NCI-H2107 treated with DMSO at 0.1 percent for 48 hours (cell line): ENCODE results near the gene STUM.
"Not testable (repeated sequence)": the region's sequence is repeated elsewhere in the genome, so short reads cannot be mapped to it uniquely, and the experiment has no call there.

ENCODE experiments used
- DNase-seq: peaks from one replicate; lab custom pipeline; 2025; ENCODE audit not compliant: unreplicated experiment; lab: John Stamatoyannopoulos, UW

Gene STUM

DNA sequence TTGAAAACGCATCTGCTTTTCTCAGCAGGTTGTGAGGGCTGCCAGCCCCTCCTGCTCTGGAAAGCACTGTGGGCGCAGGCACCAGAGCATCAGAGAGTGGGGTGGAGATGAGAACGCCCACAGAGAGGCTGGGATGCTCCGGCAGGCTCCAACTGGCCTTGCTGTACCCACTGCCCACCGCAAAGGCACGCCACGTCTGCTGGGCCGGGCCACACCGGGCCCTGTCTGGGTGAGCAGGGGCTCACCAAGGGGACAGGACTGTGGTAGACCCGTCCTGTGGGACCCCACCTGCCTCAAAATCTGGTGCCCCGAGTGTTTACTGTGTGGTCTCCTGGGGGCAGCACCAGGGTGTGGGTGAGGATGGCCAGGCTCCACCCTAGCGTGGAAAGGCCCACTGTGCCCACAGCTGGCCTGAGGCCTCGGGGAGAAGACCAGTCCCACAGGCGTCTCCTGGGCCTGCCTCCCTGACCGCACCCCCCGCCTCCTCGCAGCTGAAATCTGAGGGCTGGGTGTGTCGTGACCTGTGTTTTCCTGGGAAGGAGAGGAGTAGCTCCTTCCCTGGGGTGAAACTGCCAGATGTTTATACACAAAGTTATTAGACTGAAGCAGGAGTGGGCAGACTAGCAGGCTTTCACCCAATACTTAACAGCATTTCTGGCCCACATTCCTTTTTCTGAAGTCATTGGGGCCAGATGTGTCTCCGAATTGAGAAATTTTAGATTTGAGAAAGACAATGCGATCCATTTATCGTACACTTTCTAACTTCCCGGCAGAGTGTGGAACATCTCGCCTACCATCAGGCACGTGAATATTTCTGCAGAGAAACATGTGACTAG, 53.8 kb downstream of the STUM start:
- no peak for DNase-seq

DNA sequence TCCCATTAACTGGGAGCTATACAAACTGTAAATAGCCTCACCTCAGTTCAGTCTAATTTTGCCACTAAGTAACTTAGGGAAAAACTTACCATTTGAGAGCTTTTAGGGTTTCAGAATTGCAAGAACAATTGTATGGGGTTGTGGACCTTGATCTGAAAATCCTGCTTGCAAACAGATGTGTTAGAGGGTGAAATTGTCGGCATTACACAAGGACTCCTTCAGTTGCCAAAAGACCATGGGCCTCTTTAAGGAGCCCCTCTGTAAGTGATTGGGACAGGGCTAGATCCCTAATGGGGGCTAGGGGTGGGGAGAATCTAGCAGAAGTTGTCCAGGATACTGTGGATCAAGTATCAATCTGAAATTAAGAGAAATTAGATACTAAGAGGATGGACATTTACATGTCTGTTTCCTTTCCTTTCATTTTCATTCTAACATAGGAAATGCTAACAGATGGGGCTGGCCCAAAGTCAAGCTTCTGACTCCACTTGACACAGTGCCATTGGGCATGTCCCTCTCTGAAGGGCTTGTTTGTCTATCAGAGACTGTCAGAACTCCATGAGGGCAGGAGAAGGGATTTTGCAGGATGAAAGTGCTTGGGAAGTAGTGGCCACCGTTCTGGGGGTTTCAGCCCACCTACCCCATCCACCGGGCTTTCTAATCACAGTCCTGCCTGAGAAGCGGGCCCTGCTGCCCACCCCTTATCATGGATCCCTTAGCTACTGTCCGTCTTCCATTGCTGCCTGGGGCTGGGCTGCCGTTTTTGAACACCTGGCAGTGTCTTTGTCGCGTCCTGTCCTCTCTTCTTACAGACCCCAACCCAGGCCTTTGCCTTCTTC, 54.7 kb downstream of the STUM start:
- DNase-seq = no peak

DNA sequence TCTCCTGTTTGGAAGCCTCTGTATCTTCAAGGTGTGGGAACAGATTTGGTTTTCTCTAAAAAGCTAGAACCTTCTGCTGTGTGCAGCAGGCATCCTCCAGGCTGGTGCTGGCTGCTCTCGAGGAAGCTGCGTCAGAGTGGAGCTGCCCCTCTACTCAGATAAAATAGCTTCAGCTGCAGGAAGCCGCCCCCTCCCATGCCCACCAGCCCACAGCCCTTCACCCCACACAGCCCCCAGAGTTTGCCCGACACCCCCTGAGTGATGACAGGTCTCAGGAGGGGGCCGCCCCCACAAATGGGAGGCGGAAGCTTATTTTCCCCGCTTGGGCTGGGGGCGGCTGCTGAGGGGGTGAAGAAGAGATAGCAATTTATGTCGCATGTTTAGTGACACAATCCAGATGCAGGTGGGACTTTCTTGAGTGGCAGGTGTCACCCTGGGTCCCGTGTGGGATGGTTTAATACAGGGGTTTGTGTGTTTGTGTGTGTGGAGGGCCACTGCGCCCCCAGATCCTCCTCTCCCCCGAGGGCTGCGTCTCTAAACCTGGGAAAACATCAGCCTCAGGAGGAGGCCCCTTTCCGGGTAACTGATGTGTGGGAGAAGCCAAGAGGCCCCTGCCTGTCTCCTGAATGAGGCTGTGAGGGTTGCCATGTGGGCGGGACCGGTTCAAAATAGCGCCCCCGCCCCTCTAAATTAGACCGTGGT, 55.4 kb downstream of the STUM start:
- DNase-seq = no peak

DNA sequence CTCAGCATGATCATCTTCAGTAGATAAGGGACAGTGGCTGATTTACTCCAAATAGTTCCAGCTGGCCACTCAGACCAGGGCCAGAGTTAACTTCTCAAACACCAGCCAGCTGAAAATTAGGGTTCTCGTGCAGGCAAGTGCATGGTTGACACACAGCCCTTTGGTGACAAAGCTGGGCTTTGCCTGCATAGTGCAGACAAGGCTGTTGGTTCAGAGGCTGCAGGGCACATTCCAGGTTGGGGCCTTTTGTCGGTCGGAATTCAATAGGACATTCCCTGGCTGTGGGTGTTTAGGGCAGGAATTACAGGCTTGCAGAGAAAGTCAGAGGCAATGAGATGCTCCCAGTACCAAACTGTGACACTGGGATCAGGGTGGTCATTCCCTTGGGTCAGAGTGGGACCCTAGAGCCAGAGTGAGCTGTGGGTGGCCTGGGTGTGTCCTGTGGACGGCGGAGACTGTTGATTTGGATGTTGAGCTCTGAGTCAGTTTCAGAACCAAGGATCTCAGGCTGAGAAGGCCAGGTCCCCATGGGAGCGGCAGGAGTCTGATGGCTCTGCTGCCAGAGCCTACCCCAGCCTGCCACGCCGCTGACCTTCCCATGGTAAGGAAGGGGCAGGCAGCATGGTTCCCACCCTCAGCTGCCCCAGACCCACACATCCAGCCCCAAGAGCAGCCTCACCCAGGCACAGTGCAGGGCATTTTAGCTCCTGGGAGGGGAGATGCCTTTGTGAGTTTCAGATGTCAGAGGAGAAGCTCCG, 56.2 kb downstream of the STUM start:
- no peak for DNase-seq

DNA sequence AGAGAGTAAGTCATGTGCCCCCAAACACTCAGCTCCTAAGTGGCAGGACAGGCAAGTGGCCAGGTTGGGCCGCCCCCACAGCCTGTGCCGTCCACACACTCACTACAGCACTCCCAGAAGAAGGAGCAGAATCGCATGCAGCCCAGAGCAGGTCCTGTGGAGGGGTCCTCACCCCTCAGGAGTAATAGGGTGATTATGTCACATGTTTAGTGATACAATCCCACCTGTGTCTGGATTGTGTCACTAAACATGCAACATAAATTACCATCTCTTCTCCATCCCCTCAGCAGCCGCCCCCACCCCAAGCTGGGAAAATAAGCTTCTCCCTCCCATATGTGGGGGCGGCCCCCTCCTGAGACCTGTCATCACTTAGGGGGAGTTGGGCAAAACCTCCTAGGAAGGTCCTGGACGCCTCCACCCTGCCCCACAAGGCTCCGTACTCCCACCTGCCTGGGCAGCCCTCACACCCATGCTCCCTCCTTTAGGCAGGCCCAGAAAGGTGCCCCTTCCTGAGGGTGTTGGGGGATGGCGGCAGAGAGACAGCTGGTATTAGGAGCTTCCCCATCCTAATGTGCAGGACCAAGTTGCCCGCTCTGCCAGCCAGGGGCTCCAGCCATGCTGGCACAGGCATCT, 56.9 kb downstream of the STUM start:
- no peak for DNase-seq

DNA sequence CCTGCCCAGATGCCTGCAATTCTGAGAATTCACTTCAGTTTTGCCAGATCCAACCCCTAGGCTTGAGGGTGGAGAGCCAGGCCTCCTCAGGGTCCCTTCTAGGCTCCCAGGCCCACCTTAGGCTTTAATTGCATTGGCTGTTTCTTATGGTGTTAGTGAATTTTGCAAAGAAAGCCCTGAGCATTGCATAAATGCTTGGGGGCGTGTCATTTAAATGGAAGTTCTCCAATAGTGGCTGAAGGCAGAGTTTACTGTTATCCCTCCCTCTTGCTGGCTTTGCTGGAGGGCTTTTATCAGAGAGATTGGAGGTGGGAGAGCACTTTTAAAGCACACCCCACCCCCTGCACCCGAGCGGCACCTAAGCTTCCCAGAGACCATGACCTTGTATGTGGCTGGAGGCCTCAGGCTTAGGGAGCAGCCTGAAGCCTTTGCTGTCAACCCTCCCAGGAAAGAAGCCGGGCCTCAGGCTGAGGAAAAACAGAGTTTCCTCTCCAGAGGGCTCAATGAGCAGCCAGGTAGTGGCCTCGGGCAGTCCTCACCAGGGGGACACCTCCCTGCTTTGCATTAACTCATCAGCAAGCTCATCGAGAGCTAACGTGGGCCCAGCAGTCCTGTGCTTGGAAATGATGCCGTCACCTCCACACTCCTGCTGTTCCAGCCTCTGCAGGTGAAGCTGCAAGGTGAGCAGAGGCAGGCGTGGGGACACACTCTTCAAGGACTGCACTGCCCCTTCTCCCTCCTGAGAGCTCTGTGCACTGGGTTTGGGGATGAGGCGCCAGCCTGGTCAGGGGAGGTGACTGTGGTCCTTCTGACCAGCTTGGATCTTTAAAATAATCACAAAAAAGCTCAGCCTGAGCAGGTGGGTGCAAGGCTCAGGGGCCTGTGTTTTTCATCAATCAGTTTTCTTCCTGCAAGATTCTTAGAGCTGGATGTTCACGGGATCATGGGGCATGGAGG, 58.0 kb downstream of the STUM start:
- no peak for DNase-seq

DNA sequence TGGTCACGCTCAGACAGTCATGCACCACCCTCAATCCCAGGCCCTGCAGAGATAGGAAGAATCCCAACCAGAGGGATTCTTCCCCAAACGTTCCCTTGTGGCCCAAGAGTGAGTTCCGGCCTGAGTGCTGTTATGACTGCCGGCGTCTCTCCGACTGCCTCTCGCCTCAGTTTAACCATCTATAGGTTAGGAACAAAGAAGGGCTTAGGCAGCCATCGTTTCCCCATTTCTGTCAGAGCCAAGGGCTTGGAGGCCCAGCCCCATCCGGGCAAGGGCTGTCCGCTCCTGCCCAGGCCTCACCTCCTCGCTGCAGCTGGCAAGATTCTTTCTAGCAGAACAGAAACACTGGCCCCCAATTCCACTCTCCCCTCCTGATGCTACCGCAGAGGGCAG, 58.7 kb downstream of the STUM start:
- no peak for DNase-seq

DNA sequence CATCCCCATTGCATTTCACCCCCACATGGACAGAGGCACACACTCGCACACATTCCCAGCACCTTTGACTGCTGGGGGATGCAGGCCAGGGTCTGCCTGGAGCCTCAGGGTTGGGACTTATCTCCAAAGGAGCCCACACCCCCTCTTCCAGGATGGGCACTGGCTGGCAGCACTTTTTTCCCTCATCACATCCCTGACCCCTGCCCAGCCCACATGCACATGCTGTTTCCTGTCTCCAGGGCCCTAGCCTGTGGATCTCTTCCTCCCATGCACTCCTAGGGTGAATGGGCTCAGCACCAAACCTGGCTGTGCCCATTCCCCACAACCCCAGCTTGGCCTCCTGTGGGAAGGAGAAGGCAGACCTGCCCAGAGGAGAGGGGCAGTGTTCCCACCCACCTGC, 59.3 kb downstream of the STUM start:
- DNase-seq = no peak

DNA sequence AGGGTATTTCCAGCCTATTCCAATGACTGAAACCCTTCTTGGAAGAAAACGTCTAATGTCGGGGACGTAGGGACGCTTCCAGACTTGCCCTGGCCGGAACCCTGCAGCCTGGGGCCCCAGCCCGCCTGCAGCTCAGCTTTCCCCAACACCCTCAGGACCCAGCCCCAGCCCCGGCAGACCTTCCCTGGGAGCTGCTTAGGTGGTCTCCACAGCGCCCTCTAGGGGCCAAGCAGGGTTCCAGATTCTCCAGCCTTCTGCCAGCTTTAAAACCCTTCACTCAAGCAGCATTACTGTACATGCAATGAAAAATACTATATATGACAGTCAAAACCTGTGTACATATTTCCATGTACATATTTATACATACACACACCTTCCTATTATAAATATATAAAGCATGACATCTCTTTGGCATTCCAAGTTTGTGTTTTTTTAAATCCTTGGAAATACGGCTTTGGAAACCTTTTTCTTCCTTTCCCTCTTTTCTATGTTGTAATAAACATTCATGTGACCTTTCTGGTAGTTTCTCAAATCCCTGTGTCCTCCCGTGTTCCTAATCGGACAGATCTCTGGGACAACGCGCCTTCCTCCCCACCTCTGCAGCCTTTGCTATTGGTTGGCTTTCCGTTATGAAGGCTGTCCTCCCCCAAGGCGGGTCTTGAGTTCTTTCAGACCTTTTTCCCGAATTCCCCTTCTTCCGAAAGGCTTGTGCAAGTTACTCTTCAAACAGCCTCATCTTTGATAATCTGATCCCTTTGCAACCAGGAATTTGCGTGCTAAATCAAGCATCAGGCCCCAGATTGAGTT, 60.3 kb downstream of the STUM start:
- peak; percentile 56 for DNase-seq

DNA sequence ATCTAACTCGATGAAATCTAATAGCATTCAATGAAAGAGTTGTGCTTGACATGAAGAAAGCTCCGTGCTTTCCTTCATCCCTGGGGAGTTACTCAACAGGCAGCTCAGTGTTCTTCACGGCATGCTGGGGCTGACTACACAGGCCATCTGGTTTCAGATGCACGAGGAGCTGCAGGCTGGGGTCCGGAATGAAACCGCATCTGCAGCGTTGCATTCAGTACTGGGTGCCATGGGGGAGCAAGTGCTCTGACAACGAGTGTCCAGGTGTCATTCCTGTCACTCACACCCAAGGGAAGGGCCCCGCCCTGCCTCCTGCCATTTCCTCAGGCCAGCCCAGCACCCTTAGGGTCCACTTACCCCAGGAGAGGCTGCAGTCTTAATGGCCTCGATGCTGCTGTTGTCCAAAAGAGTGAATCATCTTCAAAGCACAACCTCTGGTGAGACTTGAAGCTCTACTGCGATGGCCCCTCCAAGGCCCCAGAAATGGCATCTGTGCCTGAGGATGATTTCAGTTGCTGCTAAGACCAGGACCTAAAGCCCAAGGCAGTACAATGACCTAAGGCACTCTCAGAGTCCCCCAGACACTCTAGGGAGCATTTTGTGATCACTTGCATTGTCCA, 61.4 kb downstream of the STUM start:
- peak; percentile 61 for DNase-seq

DNA sequence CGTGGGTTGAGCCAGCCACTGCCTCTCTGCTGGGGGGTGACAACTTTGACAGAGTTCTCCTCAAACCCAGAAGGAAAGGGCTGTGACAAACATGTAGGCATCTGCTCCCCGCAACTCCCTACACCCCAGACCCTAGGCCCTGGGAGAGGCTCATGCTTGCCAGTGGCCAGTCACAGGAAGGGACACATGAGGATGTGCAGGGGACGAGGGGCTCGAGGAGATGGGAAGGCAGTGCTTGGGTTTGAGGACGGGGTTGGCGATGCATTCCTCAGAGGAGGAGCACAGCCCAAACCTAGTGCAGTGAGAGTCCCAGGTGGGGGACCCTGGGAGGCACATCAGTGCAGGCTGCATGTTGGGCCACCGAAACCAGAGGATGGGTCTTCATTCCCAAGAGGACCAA, 62.1 kb downstream of the STUM start:
- DNase-seq = no peak

DNA sequence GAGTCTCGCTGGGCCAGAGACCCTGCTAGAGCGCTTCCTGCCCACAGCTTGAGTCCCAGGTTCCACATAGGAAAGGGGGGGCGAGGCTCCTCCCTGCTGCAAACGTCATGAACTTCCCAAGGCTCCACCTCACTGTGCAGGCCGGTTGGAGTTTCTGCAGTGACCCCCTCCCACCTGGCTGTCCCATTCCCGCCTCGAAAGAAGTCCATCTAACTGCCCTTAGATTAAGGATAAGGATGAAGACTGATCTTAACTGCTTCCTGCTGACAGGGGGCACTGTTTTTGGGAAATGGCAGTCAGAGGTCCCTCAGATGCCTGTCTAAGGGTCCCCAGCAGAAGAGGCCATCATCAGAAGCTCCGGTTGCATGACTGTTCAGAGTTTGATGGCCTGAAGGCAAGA, 62.7 kb downstream of the STUM start:
- DNase-seq = no peak

DNA sequence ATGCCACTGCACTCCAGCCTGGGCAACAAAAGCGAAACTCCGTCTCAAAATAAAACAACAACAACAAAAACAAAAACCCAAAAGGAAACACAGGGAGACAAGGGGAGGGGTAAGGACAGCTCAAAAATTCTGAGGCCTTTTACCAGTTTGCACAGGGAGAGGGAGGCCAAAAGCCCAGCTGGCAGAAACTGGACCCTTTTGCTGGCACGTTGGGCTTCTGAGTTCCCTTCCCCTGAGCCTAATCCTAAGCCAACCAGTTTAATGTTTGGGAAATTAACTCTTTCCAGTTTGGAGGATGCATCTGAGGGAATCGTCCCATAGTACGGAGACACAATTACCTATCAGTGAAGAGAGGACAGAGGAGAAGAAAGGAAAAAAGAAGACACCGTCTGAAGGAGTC, 63.4 kb downstream of the STUM start:
- not testable (repeated sequence) for DNase-seq

DNA sequence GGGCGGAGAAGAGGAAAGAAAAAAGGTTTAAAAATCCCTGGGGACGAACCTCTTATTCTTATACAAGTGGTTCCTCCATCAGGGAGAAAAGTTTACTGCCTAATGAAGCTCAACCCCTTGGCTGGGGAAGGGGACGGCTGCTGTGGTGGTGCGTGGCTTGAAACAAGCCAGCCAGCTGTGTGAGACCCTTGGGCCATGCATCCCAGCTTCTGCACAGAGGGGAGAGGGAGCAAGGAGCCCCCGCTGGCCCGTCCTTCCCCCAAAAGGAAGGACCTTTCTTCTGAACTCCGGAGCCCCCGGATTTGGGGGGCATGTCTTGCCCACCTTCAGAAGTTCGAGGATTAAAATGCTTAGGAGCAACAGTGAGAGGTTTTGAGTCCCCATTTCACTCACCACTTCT, 67.3 kb downstream of the STUM start:
- no peak for DNase-seq

DNA sequence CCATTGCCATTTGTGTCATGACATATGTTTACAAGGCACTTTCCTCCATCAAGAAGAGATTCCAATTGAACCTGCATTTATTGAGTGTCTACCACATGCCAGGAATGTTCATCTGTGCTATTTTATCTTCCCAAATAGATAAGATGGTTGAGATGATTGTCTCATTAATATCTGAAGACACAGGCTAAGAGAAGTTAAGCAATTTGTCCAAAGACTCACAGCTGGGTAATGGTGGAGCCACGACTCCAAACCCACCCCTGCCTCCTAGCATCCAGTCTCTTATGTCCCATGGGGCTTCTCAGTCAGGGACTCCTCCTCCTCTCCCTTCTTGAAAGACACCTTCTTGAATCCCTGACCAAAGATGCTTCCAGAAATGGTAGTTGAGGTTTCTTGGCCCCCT, 68.1 kb downstream of the STUM start:
- DNase-seq = no peak

DNA sequence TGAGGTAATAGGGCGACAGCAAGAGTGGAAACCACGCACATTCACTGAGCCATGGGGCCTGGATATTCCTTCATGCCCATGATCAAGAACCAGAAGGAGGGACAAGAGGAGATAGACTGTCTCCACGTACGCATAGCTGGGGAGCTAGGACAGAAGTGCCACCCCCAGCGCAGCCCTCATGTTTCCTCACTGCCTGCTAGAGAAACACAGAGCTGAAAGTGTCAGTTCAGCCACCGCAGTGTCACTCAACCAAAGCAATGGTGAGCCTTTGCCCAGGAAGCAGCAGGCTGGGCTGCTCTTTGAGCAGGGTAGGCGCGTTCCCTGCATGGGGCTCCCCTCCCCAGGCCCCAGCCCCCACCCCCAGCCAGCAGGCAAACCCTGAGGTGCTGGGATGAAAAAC, 68.5 kb downstream of the STUM start:
- DNase-seq = no peak

DNA sequence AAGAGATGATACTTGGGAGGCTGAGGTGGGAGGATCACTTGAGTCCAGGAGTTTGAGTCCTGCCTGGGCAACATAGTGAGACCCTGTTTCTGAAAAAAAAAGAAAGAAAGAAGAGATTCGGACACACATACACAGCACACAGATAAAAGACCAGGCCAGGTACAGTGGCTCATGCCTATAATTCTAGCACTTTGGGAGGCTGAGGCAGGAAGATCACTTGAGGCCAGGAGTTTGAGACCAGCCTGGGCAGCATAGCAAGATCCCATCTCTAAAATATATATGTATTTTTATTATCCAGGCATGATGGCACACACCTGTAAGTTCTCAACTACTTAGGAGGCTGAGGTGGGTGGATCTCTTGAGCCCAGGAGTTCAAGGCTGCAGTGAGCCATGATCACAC, 69.2 kb downstream of the STUM start:
- not testable (repeated sequence) for DNase-seq

DNA sequence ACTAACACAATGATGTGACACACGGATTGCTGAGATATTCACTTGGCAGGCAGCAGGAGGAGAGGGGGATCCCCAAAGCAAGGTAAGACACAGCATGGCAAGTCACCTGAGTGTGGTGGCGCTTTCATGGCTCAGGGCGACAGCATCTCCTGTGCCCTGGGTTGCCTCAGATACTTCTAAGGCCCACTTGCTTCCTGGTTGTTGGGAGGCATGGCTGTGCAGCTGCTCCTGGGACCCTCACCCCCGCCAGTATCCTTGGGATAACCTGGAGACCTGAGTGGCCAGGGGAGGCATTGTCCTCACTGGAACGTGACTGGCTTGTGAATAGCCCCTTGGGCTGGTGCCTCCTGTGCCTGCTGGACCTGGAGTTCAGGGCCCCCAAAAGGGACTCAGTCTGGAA, 69.8 kb downstream of the STUM start:
- DNase-seq = no peak
